SJCRH30 (cell line): ENCODE results near the gene GLYR1. TPM values are rescaled to one million over a fixed set of nuclear protein-coding genes. Genes with fewer than 3 reads are reported as not detected.
"Not testable (repeated sequence)": the region's sequence is repeated elsewhere in the genome, so short reads cannot be mapped to it uniquely, and the experiment has no call there.

Experiments used
- DNase-seq, 2 experiments: peaks; one replicate each; pipeline ENCODE4 v3.0.0-alpha.2; 2015 to 2020
- H3K27ac ChIP-seq: fragments of 250-450 bp; sonication (Bioruptor Pico); 2 replicates; pipeline ENCODE4 v1.5.1; 2020; ENCODE audit warnings: mild to moderate bottlenecking, moderate library complexity
- H3K27me3 ChIP-seq: fragments of 250-450 bp; sonication (Bioruptor Pico); 2 replicates; pipeline ENCODE4 v1.5.1; 2020; ENCODE audit warnings: mild to moderate bottlenecking, moderate library complexity
- H3K36me3 ChIP-seq: fragments of 250-450 bp; sonication (Bioruptor Pico); 2 replicates; pipeline ENCODE4 v1.5.1; 2020; ENCODE audit warnings: mild to moderate bottlenecking, moderate library complexity
- H3K4me1 ChIP-seq: fragments of 250-450 bp; sonication (Bioruptor Pico); 2 replicates; pipeline ENCODE4 v1.5.1; 2020; ENCODE audit warnings: mild to moderate bottlenecking, moderate library complexity
- H3K4me3 ChIP-seq: fragments of 250-450 bp; sonication (Bioruptor Pico); 2 replicates; pipeline ENCODE4 v1.5.1; 2020; ENCODE audit warnings: mild to moderate bottlenecking, moderate library complexity
- H3K9me3 ChIP-seq: fragments of 250-450 bp; sonication (Bioruptor Pico); replicated peaks from 2 replicates; pipeline ENCODE4 v1.5.1; 2020; ENCODE audit warnings: mild to moderate bottlenecking, moderate library complexity
- total RNA-seq: library from RNA; depleted of rRNA; stranded (reverse); fragments of >200 nt; shearing (Covaris generic); gene quantifications from 2 replicates; pipeline ENCODE4 v1.2.3, GENCODE V29; 2014

GLYR1 gene
- total RNA-seq, 1 experiment from 2014 or later: 45.3 TPM

DNA sequence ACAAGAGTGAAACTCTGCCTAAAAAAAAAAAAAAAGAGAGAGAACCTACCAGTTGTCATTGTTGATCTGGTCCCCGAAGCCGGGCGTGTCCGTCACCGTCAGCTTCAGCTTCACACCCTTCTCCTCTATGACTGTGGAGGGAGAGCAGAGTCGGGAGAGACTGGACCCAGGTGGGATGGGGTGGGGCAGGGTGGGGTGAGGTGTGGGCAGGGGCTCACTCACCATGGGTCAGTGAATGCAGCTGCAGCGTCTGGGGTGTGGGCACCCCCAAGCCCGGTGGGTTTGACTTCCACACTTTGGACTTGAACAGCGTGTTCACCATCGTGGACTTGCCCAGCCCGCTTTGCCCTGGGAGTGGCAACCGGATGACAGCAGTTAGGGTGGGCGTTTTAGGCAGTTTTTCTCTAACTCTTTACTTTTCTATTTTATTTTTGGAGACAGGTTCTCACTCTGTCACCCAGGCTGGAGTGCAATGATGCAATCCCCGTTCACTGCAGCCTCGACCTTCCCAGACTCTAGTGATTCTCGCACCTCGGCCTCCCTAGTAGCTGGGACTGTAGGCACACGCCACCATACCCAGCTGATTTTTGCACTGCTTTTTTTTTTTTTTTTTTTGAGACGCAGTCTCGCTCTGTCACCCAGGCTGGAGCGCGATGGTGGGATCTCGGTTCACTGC, 61.2 kb downstream of the GLYR1 start:
- no peak for DNase-seq
- Histone ChIP-seq H3K27me3 (no peaks in the 10 kb centered on the region), H3K4me1 (peaks cover 9% of the 10 kb centered on the region), H3K9me3 (no peaks in the 10 kb centered on the region), H3K4me3 (no peak overlapping the region), H3K27ac (no peak overlapping the region), H3K36me3 (no peaks in the 10 kb centered on the region)

DNA sequence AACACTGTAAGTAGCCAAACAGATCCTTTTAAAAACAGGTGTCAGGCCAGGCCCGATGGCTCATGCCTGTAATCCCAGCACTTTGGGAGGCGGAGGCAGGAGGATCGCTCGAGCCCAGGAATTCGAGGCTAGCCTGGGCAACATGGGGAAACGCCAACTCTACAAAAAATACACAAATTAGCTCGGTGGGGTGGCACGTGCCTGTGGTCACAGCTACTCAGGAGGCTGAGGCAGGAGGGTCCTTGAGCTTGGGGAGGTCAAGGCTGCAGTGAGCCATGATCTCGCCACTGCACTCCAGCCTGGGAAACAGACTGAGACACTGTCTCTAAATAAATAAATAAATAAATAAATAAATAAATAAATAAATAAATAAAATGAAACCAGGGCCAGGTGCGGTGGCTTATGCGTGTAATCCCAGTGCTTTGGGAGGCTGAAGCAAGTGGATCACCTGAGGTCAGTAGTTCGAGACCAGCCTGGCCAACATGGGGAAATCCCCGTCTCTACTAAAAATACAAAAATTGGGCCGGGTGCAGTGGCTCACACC, 62.6 kb downstream of the GLYR1 start:
- H3K4me1 ChIP-seq, H3K36me3 ChIP-seq, H3K27me3 ChIP-seq, H3K9me3 ChIP-seq, H3K4me3 ChIP-seq, DNase-seq, H3K27ac ChIP-seq: not testable (repeated sequence)

DNA sequence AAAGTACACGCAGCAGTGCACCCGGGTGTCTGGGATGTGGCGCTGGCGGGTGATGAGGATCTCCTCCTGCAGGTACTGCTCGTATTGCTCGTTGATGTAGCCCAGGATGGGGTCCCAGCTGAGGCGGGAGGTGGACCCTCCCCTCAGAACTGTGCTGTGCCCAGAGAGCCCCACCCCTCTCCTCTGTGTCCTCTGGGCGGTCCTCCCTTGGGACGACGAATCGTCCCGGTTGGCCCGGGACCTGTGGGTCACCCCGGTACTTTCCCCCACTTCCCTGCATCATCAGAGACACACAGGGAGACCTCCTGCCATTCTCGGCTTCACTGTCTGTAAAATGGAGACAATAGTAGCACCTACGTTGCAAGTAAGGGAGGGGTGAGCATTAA, 63.1 kb downstream of the GLYR1 start:
- Histone ChIP-seq H3K27ac (no peak overlapping the region), H3K9me3 (no peaks in the 10 kb centered on the region), H3K4me1 (no peaks in the 10 kb centered on the region), H3K27me3 (no peaks in the 10 kb centered on the region), H3K4me3 (no peak overlapping the region), H3K36me3 (no peaks in the 10 kb centered on the region)
- no peak for DNase-seq

DNA sequence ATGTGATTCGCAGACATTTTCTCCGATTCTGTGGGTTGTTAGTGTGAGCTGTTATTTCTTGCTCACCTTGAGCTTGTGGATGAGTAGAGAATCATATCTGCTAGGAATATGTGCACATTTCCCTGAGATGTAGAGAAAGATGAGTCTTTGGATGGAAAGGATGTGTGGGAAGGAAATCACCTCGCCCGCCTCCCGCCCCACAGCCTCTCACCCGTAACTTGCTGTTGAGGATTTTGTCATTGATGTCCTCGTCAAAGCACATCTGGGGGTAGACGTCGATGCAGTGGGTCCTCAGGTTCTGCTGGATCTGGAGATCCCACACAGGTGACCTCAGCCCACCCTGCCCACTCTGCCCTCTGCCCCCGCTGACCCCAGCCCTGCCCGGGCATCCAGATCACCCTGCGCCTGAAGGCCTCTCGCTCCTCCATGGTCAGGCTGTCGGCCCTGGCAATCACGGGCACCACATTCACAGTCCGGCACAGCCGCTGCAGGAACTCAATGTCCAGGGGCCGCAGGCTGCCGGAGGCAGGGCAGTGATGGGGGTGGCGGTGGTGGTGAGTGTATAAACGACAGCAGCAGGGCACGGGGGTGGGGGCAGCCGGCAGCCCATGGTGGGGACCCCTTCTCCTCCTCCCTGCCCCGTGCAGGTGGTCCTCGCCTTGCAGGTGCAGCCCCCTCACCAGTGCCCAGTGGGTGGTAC, 63.7 kb downstream of the GLYR1 start:
- DNase-seq: no peak
- H3K4me1 ChIP-seq: no peaks in the 10 kb centered on the region

DNA sequence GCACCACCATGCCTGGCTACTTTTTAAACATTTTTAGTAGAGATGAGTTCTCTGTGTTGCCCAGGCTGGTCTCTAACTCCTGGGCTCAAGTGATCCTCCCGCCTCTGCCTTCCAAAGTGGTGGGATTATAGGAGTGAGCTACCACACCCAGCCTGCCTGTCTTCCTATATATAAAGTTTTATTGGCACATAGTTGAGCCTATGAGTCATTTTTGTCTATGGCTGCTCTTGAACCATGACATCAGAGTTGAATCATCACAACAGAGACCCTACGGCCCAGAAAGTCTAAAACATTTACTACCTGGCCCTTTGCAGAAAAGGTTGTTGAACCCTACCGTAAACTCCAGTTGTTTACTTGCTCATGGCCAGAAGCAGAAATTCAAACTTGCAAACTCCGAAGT, 66.9 kb downstream of the GLYR1 start:
- no peak for DNase-seq
- Histone ChIP-seq H3K27ac (no peak overlapping the region), H3K4me1 (no peaks in the 10 kb centered on the region), H3K4me3 (no peak overlapping the region), H3K9me3 (no peaks in the 10 kb centered on the region), H3K27me3 (no peaks in the 10 kb centered on the region), H3K36me3 (no peaks in the 10 kb centered on the region)

More for the DNA sequence above, 63.7 kb downstream of the GLYR1 start:
- no peaks in the 10 kb centered on the region for H3K36me3 ChIP-seq
- H3K27ac ChIP-seq: no peak overlapping the region
- H3K9me3 ChIP-seq: no peaks in the 10 kb centered on the region
- no peaks in the 10 kb centered on the region for H3K27me3 ChIP-seq
- no peak overlapping the region for H3K4me3 ChIP-seq

DNA sequence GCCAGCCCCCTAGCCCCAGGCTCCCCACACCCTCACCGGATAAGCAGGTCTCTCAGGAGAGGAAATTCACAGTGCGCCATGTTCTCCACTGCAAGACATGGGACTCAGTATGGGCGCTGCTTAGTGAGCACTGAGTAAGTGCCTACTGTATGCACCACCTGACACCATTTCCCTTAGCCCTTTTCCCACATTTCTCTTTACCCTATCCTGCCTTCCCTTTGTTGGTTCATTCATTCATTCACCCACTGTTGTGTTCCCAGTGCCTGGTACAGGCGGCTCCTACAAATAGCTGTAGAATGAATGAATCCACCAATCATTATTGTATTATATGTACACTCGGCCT, 69.1 kb downstream of the GLYR1 start:
- Histone ChIP-seq H3K9me3 (no peaks in the 10 kb centered on the region), H3K36me3 (no peaks in the 10 kb centered on the region), H3K4me1 (no peaks in the 10 kb centered on the region), H3K27me3 (no peaks in the 10 kb centered on the region), H3K4me3 (no peak overlapping the region), H3K27ac (no peak overlapping the region)
- no peak for DNase-seq

DNA sequence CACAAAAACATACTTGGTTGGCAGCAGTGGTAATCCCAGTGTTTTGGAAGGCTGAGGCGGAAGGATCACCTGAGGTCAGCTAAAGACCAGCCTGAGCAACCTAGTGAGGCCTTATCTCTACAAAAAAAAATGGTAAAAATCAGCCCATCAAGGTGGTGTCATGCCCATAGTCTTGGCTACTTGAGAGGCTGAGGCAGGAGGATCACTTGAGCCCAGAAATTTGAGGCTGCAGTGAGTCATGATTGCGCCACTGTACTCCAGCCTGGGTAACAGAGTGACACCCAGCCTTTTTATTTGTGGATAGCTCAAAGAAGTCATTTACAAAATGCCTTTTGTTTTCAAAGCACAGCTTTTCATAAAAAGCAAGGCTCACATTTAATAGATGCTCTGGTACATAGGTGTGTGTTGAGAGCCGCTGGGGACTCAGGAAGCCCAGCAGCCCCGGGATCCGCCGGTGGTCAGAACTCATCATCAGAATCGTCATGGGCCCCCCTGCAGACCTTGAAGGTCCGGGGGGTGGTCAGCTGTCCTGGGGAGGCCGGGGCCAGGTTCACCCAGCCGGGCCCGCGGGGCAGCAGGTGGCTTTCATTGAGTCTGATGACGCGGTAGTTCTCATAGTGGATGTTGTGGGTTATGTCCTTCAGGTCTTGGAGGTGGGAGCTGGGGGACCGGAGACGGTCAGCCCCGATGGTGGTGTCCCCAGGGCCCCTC, 69.6 kb downstream of the GLYR1 start:
- no peaks in the 10 kb centered on the region for H3K36me3 ChIP-seq
- DNase-seq: no peak
- no peak overlapping the region for H3K27ac ChIP-seq
- no peaks in the 10 kb centered on the region for H3K9me3 ChIP-seq
- H3K4me3 ChIP-seq: no peak overlapping the region
- no peaks in the 10 kb centered on the region for H3K27me3 ChIP-seq
- no peaks in the 10 kb centered on the region for H3K4me1 ChIP-seq

DNA sequence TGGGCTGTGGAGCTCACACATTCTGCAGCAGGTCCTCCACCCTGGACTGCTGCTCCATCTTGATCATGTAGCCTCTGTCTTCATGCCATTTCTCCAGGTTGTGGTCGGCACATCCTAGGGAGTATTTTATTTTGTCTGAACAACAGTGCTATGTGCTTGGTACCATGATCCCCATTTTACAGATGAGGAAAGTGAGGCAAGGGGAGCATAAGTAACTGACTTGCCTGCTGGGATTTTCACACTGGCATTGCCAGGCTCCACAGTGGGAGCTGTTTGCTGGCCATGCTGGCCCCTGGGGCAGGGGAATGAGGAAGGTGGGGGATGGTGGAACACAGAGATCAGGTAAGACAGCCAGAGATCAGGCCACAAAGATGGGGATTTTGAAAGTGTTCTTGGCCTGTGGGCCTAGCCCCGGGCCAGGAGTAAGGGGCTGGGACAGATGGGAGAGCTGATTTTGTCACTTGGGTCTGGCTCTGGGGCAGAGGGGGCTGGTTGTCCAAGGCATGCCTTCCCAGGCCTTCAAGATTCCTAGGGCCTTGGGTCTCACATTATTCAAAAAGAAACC, 70.9 kb downstream of the GLYR1 start:
- H3K4me3 ChIP-seq: no peak overlapping the region
- H3K36me3 ChIP-seq: no peaks in the 10 kb centered on the region
- no peak overlapping the region for H3K27ac ChIP-seq
- peaks cover 4% of the 10 kb centered on the region; the same call in 1 of the 2 replicates for H3K4me1 ChIP-seq
- H3K9me3 ChIP-seq: no peaks in the 10 kb centered on the region
- no peak for DNase-seq
- no peaks in the 10 kb centered on the region for H3K27me3 ChIP-seq

DNA sequence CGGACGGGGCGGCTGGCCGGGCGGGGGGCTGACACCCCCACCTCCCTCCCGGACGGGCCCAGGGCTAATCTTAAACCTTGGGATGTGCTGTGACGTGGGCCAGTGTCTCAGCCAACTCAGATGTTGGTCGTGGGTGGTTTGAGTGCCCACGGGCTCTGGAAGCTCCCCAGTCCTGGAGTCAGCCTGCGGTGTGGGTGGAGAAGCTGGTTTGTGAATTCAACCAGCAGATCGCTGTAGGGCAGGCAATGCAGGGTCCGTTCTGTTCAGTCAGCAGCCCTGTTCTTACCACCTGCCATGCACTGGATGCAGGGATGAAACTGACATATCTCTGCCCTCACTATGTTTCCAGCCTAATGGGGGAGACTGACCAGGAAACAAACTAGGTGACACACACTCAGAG, 72.1 kb downstream of the GLYR1 start:
- Histone ChIP-seq H3K36me3 (no peaks in the 10 kb centered on the region), H3K4me1 (peaks cover 4% of the 10 kb centered on the region; the same call in 1 of the 2 replicates), H3K9me3 (no peaks in the 10 kb centered on the region), H3K4me3 (no peak overlapping the region), H3K27me3 (no peaks in the 10 kb centered on the region), H3K27ac (no peak overlapping the region)
- DNase-seq: no peak

DNA sequence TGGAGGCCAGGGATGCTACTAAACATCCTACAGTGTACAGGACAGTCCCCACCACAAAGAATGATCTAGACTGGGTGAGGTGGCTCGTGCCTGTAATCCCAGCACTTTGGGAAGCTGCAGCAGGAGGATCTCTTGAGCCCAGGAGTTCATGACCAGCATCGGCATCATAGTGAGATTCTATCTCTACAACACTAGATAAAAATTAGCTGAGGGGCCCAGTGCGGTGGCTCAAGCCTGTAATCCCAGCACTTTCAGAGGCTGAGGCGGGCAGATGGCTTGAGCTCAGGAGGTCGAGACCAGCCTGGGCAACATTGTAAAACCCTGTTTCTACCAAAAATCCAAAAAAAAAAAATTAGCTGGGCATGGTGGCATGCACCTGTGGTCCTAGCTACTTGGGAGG, 74.7 kb downstream of the GLYR1 start:
- H3K27me3 ChIP-seq: no peaks in the 10 kb centered on the region
- no peak for DNase-seq
- H3K27ac ChIP-seq: no peak overlapping the region
- H3K4me1 ChIP-seq: peaks cover 4% of the 10 kb centered on the region; the same call in 1 of the 2 replicates
- no peaks in the 10 kb centered on the region for H3K36me3 ChIP-seq
- no peaks in the 10 kb centered on the region for H3K9me3 ChIP-seq
- H3K4me3 ChIP-seq: no peak overlapping the region

DNA sequence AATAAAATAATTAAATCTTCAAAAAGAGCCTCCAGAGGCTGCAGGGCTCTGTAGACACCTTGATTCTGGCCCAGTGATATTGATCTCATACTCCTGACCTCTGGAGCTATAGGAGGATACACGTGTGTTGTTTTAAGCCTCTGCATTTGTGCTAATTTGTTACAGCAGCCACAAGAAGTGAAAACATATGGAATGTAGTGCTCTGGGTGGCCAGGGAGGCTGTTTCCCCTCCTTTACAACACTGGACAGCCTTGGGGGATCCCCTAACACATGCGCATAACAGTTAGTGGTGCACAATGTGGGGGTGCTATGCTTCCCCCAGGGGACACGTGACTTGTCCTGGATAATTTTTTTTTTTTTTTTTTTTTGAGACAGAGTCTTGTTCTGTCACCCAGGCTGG, 75.4 kb downstream of the GLYR1 start:
- DNase-seq: peak; percentile 29 to 40
- Histone ChIP-seq H3K36me3 (no peaks in the 10 kb centered on the region), H3K4me3 (no peak overlapping the region), H3K9me3 (no peaks in the 10 kb centered on the region), H3K27ac (no peak overlapping the region), H3K27me3 (no peaks in the 10 kb centered on the region), H3K4me1 (peaks cover 4% of the 10 kb centered on the region; the same call in 1 of the 2 replicates)

DNA sequence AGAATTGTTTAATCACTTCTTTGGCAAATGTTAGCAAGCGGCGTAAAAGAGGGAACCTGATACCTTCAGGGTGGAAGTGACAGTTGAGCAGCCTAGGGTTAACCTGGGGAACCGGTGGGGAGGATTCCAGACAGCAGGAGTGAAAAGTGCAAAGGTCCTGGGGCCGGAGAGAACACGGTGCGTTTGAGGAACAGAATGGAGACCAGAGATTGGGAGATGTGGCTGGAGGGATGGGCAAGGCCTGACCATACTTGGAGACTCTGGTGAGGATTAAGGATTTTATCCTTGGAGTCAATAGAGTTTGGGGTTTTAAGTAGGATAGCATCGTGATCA, 77.8 kb downstream of the GLYR1 start:
- no peaks in the 10 kb centered on the region for H3K9me3 ChIP-seq
- DNase-seq: no peak
- no peaks in the 10 kb centered on the region for H3K27me3 ChIP-seq
- no peak overlapping the region for H3K27ac ChIP-seq
- H3K4me3 ChIP-seq: no peak overlapping the region
- H3K36me3 ChIP-seq: no peaks in the 10 kb centered on the region
- H3K4me1 ChIP-seq: peaks cover 4% of the 10 kb centered on the region; the same call in 1 of the 2 replicates

DNA sequence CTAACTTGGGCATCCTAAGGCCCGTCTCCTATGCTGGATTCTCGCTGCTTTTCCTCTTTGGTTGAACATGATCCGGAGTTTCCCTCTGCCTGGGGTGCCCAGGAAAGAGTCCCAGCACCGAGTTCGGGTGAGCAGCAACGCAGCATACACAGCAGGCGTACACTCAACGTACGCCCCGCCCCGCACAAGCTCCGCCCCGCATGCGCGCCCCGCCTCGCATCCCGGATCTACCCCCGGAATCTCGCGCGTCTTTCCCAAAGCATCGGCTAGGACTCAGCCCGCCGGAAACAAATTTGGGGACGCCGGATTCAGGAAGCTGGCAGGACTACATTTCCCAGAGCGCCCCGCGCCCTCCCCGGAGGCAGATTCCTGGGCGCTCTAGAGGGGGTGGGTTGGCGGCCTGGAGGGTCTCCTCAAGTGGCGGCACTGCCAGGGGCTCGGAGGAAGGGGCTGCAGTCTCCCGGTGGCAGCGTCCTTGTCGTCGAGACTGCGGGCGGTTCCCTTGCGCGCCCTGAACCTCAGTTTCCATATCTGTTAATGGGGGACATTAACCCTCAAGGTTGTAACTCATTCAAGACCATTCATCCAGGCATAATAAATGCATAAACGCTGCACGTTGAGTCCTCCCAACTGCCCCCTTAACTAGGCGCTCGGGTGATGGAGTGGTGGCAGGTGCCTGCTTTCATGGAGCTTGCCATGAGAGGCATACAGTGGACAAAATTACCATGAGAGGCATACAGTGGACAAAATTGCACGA, 78.4 kb downstream of the GLYR1 start:
- DNase-seq: peak; percentile 95 to 96
- Histone ChIP-seq H3K9me3 (no peaks in the 10 kb centered on the region), H3K4me3 (peak overlapping the region; percentile 49), H3K36me3 (no peaks in the 10 kb centered on the region), H3K27me3 (no peaks in the 10 kb centered on the region), H3K4me1 (peaks cover 4% of the 10 kb centered on the region; the same call in 1 of the 2 replicates), H3K27ac (no peak overlapping the region)

DNA sequence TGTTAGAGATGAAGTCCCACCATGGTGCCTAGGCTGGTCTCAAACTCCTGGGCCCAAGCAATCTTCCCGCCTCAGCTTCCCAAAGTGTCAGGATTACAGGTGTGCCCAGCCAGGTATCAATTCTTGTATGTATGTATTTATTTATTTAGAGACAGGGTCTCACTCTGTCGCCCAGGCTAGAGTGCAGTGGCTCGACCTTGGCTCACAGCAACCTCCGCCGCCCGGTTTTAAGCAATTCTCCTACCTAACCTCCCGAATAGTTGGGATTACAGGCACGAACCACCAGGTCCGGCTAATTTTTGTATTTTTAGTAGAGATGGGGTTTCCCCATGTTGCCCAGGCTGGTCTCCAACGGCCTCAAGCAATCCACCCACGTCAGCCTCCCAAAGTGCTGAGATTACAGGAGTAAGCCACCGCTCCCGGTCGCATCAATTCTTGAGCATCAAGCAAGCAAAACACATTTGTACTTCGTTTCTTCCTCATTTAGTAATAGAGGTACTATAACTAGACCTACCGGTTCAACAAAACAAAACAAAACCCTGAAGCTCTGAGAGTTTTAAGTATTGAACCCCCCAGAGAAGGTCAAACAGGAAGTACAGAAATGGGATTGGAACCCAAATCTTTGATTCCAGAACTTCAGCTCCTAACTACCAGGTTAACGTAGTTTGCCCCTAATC, 79.1 kb downstream of the GLYR1 start:
- Histone ChIP-seq H3K4me1 (peaks cover 4% of the 10 kb centered on the region; the same call in 1 of the 2 replicates), H3K36me3 (no peaks in the 10 kb centered on the region), H3K27me3 (no peaks in the 10 kb centered on the region), H3K27ac (no peak overlapping the region), H3K9me3 (no peaks in the 10 kb centered on the region), H3K4me3 (peak overlapping the region; percentile 49)
- DNase-seq: no peak
